ENCODE data around the gene ALDH16A1. TPM values are rescaled to one million over a fixed set of nuclear protein-coding genes. Genes with fewer than 3 reads are reported as not detected.

Gene ALDH16A1
- total and polyA plus RNA-seq, 2 of the 8 experiments (the other 6 are each of a cell fraction or from before 2014, with no cell fraction given), result 30.5 to 34.3 TPM

GRCh38 chr19:49436381-49437017 lies 16.5 kb upstream of the ALDH16A1 start (continued):
- no peak for TF ChIP-seq PHF8 (conservative IDR thresholded peaks at IDR 0.05; ENCODE audit: low read depth, low read length)
- no peak for TF ChIP-seq POLR2AphosphoS5 (IDR thresholded peaks at IDR 0.05; ENCODE audit: low read depth, low read length)
- no peak; a peak in 1 of 3 replicates for TF ChIP-seq POLR2A (IDR thresholded peaks at IDR 0.05; ENCODE audit: control extremely low read depth in 1 of 2, low read depth in 2 of 2, low read length in 2 of 2)
- TF ChIP-seq CTBP2 (IDR thresholded peaks at IDR 0.05; ENCODE audit: borderline replicate concordance, insufficient read depth, insufficient read length, low read length), result no peak

Measured in H1 (cell line).